Vagina (tissue), 2 donors: ENCODE measurements around the gene UBE2Z. TPM values are rescaled to one million over a fixed set of nuclear protein-coding genes. Genes with fewer than 3 reads are reported as not detected.
A peak's percentile ranks its signal among the peaks of the same experiment; 100 is the strongest.

Experiments used
- DNase-seq, 2 donors: peaks; one replicate each; pipeline ENCODE4 v3.0.0-alpha.2; 2017; ENCODE audit errors: extremely low spot score in 2 of 2
- H3K27ac ChIP-seq: fragments of 200-600 bp; sonication (generic); one replicate; pipeline ENCODE4 v1.5.1; 2019
- H3K27me3 ChIP-seq: fragments of 200-600 bp; sonication (generic); one replicate; pipeline ENCODE4 v1.5.1; 2019
- H3K36me3 ChIP-seq, 2 donors: fragments of 200-600 bp; sonication (generic); one replicate each; pipeline ENCODE4 v1.5.1; 2017 to 2019
- H3K4me1 ChIP-seq: fragments of 200-600 bp; sonication (generic); one replicate; pipeline ENCODE4 v1.5.1; 2019
- H3K4me3 ChIP-seq, 2 donors: fragments of 200-600 bp; sonication (generic); 1 replicate in 1 of 2; 2 replicates in 1 of 2; pipeline ENCODE4 v1.5.1; 2016 to 2019
- H3K9me3 ChIP-seq: fragments of 200-600 bp; sonication (generic); one replicate; pipeline ENCODE4 v1.5.1; 2019
- CTCF ChIP-seq, 3 experiments: fragments of 450-650 bp in 2 of 3; fragments of 200-600 bp in 1 of 3; sonication (generic) in 1 of 3; IDR thresholded peaks; one replicate each; pipeline ENCODE4 v1.5.1; 2017 to 2019; ENCODE audit warnings: antibody characterized with exemption in 3 of 3, mild to moderate bottlenecking in 2 of 3, moderate library complexity in 2 of 3
- POLR2A ChIP-seq, 2 donors: fragments of 450-650 bp; IDR thresholded peaks; one replicate each; pipeline ENCODE4 v1.6.1; 2017; ENCODE audit warnings: antibody characterized with exemption in 2 of 2, mild to moderate bottlenecking in 2 of 2, moderate library complexity in 2 of 2
- POLR2AphosphoS5 ChIP-seq, 2 donors: sonication (generic); formaldehyde crosslinking; IDR thresholded peaks; one replicate each; pipeline ENCODE4 v1.9.0; 2017; ENCODE audit warnings: antibody characterized with exemption in 2 of 2, mild to moderate bottlenecking in 2 of 2, low read depth in 1 of 2; ENCODE audit not compliant: insufficient read depth in 1 of 2
- intact Hi-C: fragments of 100-400 bp; cut with DNase I; formaldehyde crosslinking; loops from one replicate; pipeline ENCODE4 v1.15.1; 2023
- total RNA-seq: library from RNA; depleted of rRNA; stranded (reverse); fragments of >200 nt; gene quantifications from one replicate; pipeline ENCODE4 v1.2.3, GENCODE V29; 2016

Gene UBE2Z
- total RNA-seq, 1 donor from 2014 or later = 67.3 TPM

- no peaks in the 10 kb centered on the region for H3K9me3 ChIP-seq
- H3K27me3 ChIP-seq = no peaks in the 10 kb centered on the region
- peaks cover 23% of the 10 kb centered on the region for H3K4me1 ChIP-seq
- H3K36me3 ChIP-seq = peaks cover 0 to 19% of the 10 kb centered on the region in 2 donors
- DNase-seq = no peak
- intact Hi-C loops = no loop called here
- TF ChIP-seq CTCF (IDR thresholded peaks at IDR 0.05) = no peak
- TF ChIP-seq POLR2AphosphoS5 (IDR thresholded peaks at IDR 0.05; ENCODE audit: insufficient read depth in 1 of 2, low read depth in 1 of 2) = no peak
- no peak for TF ChIP-seq POLR2A (IDR thresholded peaks at IDR 0.05)
- H3K27ac ChIP-seq = no peak overlapping the region
- peak overlapping the region; percentile 73 to 94 for H3K4me3 ChIP-seq
These were observed 14.3 kb upstream of the UBE2Z start for GRCh38 chr17:48893646-48894508.

GRCh38 chr17:48894886-48895285, 13.3 kb upstream of the UBE2Z start:
- intact Hi-C loops = no loop called here
- H3K27me3 ChIP-seq = no peaks in the 10 kb centered on the region
- no peak for TF ChIP-seq CTCF (IDR thresholded peaks at IDR 0.05)
- no peak for TF ChIP-seq POLR2AphosphoS5 (IDR thresholded peaks at IDR 0.05; ENCODE audit: insufficient read depth in 1 of 2, low read depth in 1 of 2)
- TF ChIP-seq POLR2A (IDR thresholded peaks at IDR 0.05) = no peak
- H3K4me1 ChIP-seq = peaks cover 23% of the 10 kb centered on the region
- H3K27ac ChIP-seq = no peak overlapping the region
- peaks cover 0 to 19% of the 10 kb centered on the region in 2 donors for H3K36me3 ChIP-seq
- no peak for DNase-seq
- no peak overlapping the region for H3K4me3 ChIP-seq
- H3K9me3 ChIP-seq = no peaks in the 10 kb centered on the region

GRCh38 chr17:48901241-48901640, 7.0 kb upstream of the UBE2Z start:
- Histone ChIP-seq H3K27me3 (no peaks in the 10 kb centered on the region), H3K4me3 (no peak overlapping the region), H3K9me3 (no peaks in the 10 kb centered on the region), H3K4me1 (no peaks in the 10 kb centered on the region), H3K27ac (no peak overlapping the region), H3K36me3 (peaks cover 0 to 7% of the 10 kb centered on the region in 2 donors)
- DNase-seq = no peak
- intact Hi-C loops = loop anchor here (10.0 kb wide), 1 partner anchor 1806 kb away; no protein-coding TSS in a partner anchor
- TF ChIP-seq POLR2AphosphoS5 (IDR thresholded peaks at IDR 0.05; ENCODE audit: insufficient read depth in 1 of 2, low read depth in 1 of 2) = no peak

- no peak overlapping the region for H3K27ac ChIP-seq
- H3K4me1 ChIP-seq = peaks cover 7% of the 10 kb centered on the region
- no peaks in the 10 kb centered on the region for H3K9me3 ChIP-seq
- H3K36me3 ChIP-seq = peaks cover 0 to 2% of the 10 kb centered on the region in 2 donors
- no peaks in the 10 kb centered on the region for H3K27me3 ChIP-seq
- intact Hi-C loops = loop anchor here (10.0 kb wide), 1 partner anchor 1809 kb away; no protein-coding TSS in a partner anchor
- no peak for DNase-seq
- TF ChIP-seq POLR2A (IDR thresholded peaks at IDR 0.05) = no peak
- no peak for TF ChIP-seq CTCF (IDR thresholded peaks at IDR 0.05)
- no peak for TF ChIP-seq POLR2AphosphoS5 (IDR thresholded peaks at IDR 0.05; ENCODE audit: insufficient read depth in 1 of 2, low read depth in 1 of 2)
- no peak overlapping the region for H3K4me3 ChIP-seq
These were observed 4.8 kb upstream of the UBE2Z start for GRCh38 chr17:48903401-48903800.

- no peak for DNase-seq
- Histone ChIP-seq H3K27me3 (no peaks in the 10 kb centered on the region), H3K4me3 (no peak overlapping the region), H3K9me3 (no peaks in the 10 kb centered on the region), H3K27ac (no peak overlapping the region), H3K4me1 (peaks cover 11% of the 10 kb centered on the region), H3K36me3 (no peaks in the 10 kb centered on the region)
- intact Hi-C loops = loop anchor here (10.0 kb wide), 1 partner anchor 1810 kb away; no protein-coding TSS in a partner anchor
- TF ChIP-seq POLR2A (IDR thresholded peaks at IDR 0.05) = no peak
- TF ChIP-seq POLR2AphosphoS5 (IDR thresholded peaks at IDR 0.05; ENCODE audit: insufficient read depth in 1 of 2, low read depth in 1 of 2) = no peak
- TF ChIP-seq CTCF (IDR thresholded peaks at IDR 0.05) = no peak
These were observed 3.8 kb upstream of the UBE2Z start for GRCh38 chr17:48904428-48904827.
